Activated CD8-positive, alpha-beta T cell treated with anti-CD3 and anti-CD28 coated beads for 36 hours (primary cell): ENCODE results near the gene GRID2. TPM values are rescaled to one million over a fixed set of nuclear protein-coding genes. Genes with fewer than 3 reads are reported as not detected.

Experiments
- ATAC-seq: fragments of 200-7000 bp; cut with Tn5 transposase; one replicate; pipeline ENCODE4 v1.10.0; 2021; ENCODE audit warnings: mild to moderate bottlenecking, moderate library complexity
- CTCF ChIA-PET: fragments of 350-600 bp; sonication (Branson Sonifier 250); formaldehyde crosslinking; loops from one replicate; lab custom pipeline; 2021; ENCODE audit warnings: antibody characterized with exemption; lab: Charles Lee
- POLR2A ChIA-PET: fragments of 350-600 bp; sonication (Branson Sonifier 250); formaldehyde crosslinking; loops from one replicate; lab custom pipeline; 2021; ENCODE audit warnings: antibody characterized with exemption; lab: Charles Lee
- DNase-seq: peaks from one replicate; pipeline ENCODE4 v3.0.0-alpha.2; 2020
- H3K27ac Mint-ChIP-seq: one replicate; pipeline ENCODE4 v1.8.0; 2021; ENCODE audit warnings: mild to moderate bottlenecking, mixed read lengths
- H3K27me3 Mint-ChIP-seq: one replicate; pipeline ENCODE4 v1.8.0; 2021; ENCODE audit warnings: mixed read lengths
- H3K36me3 Mint-ChIP-seq: one replicate; pipeline ENCODE4 v1.8.0; 2021; ENCODE audit warnings: low read depth, mixed read lengths
- H3K4me1 Mint-ChIP-seq: one replicate; pipeline ENCODE4 v1.8.0; 2021; ENCODE audit warnings: low read depth, mixed read lengths
- H3K4me3 Mint-ChIP-seq: one replicate; pipeline ENCODE4 v1.8.0; 2021; ENCODE audit warnings: mild to moderate bottlenecking, moderate library complexity, mixed read lengths
- H3K9me3 Mint-ChIP-seq: one replicate; pipeline ENCODE4 v1.8.0; 2021; ENCODE audit warnings: mixed read lengths
- intact Hi-C: fragments of 100-400 bp; cut with micrococcal nuclease; formaldehyde crosslinking; loops from one replicate; pipeline ENCODE4 v1.10.0; 2022
- total RNA-seq, 2 experiments: library from RNA; stranded (reverse); gene quantifications; one replicate each; pipeline ENCODE4 v1.2.3, GENCODE V29; 2021
- TF ChIP-seq, protein P1 (sequence below): fragments of 200-600 bp; IDR thresholded peaks from one replicate; pipeline ENCODE4 v1.8.0; 2022; ENCODE audit warnings: antibody characterized with exemption, mild to moderate bottlenecking

The GRID2 gene
- total RNA-seq, 2 experiments from 2014 or later = not detected

GRCh38 chr4:92825791-92826190 lies 522.0 kb downstream of the GRID2 start:
- CTCF ChIA-PET = no interaction called here
- no peak overlapping the region for H3K27ac Mint-ChIP-seq

DNA sequence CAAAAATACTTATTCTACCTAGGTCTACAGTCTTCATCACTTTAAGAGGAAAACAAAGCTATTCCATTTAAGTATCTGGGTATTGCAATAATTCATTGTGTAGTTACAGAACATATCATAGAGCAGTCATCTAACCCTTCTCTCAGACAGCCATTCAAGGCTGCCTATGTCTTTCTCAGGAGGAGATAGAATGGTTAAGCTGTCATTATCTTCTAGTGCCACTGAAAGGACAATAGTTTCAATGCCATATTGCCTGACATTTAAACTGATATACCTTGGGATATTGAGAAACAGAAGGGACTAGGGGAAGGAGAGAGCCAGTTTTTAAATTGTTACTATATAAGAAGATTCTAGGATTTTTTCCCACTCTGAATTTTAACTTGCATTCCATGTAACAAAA lies 527.0 kb downstream of the GRID2 start:
- intact Hi-C loops = no loop called here
- TF ChIP-seq, protein P1, sequence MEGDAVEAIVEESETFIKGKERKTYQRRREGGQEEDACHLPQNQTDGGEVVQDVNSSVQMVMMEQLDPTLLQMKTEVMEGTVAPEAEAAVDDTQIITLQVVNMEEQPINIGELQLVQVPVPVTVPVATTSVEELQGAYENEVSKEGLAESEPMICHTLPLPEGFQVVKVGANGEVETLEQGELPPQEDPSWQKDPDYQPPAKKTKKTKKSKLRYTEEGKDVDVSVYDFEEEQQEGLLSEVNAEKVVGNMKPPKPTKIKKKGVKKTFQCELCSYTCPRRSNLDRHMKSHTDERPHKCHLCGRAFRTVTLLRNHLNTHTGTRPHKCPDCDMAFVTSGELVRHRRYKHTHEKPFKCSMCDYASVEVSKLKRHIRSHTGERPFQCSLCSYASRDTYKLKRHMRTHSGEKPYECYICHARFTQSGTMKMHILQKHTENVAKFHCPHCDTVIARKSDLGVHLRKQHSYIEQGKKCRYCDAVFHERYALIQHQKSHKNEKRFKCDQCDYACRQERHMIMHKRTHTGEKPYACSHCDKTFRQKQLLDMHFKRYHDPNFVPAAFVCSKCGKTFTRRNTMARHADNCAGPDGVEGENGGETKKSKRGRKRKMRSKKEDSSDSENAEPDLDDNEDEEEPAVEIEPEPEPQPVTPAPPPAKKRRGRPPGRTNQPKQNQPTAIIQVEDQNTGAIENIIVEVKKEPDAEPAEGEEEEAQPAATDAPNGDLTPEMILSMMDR = no peak
- H3K9me3 Mint-ChIP-seq = peaks cover 6% of the 10 kb centered on the region

More at GRCh38 chr4:92825791-92826190, 522.0 kb downstream of the GRID2 start:
- TF ChIP-seq, protein P1 = no peak
- POLR2A ChIA-PET = no interaction called here
- ATAC-seq (no peak), DNase-seq (no peak)
- H3K9me3 Mint-ChIP-seq = peaks cover 5% of the 10 kb centered on the region
- intact Hi-C loops = no loop called here
- H3K4me1 Mint-ChIP-seq = no peaks in the 10 kb centered on the region
- no peak overlapping the region for H3K4me3 Mint-ChIP-seq
- H3K27me3 Mint-ChIP-seq = no peaks in the 10 kb centered on the region
- H3K36me3 Mint-ChIP-seq = no peaks in the 10 kb centered on the region

GRCh38 chr4:92840880-92841279 lies 537.1 kb downstream of the GRID2 start:
- H3K36me3 Mint-ChIP-seq = no peaks in the 10 kb centered on the region

More for the DNA sequence above, 527.0 kb downstream of the GRID2 start:
- H3K4me3 Mint-ChIP-seq = no peak overlapping the region
- no peaks in the 10 kb centered on the region for H3K27me3 Mint-ChIP-seq
- DNase-seq = no peak
- H3K27ac Mint-ChIP-seq = no peak overlapping the region
- POLR2A ChIA-PET = no interaction called here
- H3K4me1 Mint-ChIP-seq = no peaks in the 10 kb centered on the region
- CTCF ChIA-PET = no interaction called here
- ATAC-seq = no peak
- H3K36me3 Mint-ChIP-seq = no peaks in the 10 kb centered on the region

DNA sequence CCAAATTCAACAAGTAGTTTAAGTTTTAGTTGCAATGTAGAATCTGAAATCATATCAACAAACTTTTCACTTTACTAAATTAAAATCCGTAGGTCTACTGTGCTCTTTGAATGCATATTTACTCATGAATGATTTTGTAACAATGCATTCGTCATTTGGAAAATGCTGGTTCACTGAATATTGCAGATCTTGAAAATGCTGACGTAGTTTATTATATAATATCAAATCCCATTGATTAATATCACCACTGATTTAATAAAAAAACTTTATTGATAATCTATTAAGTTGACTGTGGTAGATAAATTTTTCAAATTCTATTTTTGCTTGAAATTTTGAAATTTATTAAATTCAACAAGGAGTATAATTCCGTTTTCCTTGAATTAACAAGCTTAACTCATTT lies 540.0 kb downstream of the GRID2 start:
- H3K36me3 Mint-ChIP-seq = no peaks in the 10 kb centered on the region
- no peak for ATAC-seq
- no peaks in the 10 kb centered on the region for H3K4me1 Mint-ChIP-seq
- no peak overlapping the region for H3K4me3 Mint-ChIP-seq
- peaks cover 6% of the 10 kb centered on the region for H3K9me3 Mint-ChIP-seq
- ChIA-PET POLR2A (no interaction called here), CTCF (no interaction called here)
- DNase-seq = no peak
- intact Hi-C loops = no loop called here
- H3K27ac Mint-ChIP-seq = no peak overlapping the region
- no peaks in the 10 kb centered on the region for H3K27me3 Mint-ChIP-seq
- TF ChIP-seq, protein P1 = no peak

More at GRCh38 chr4:92840880-92841279, 537.1 kb downstream of the GRID2 start:
- DNase-seq (no peak), ATAC-seq (no peak)
- Mint-ChIP-seq H3K27ac (no peak overlapping the region), H3K9me3 (peaks cover 2% of the 10 kb centered on the region), H3K27me3 (no peaks in the 10 kb centered on the region), H3K4me3 (no peak overlapping the region), H3K4me1 (no peaks in the 10 kb centered on the region)
- TF ChIP-seq, protein P1 = no peak
- intact Hi-C loops = no loop called here
- ChIA-PET CTCF (no interaction called here), POLR2A (no interaction called here)

GRCh38 chr4:92847026-92847425 lies 543.3 kb downstream of the GRID2 start:
- Mint-ChIP-seq H3K9me3 (peaks cover 5% of the 10 kb centered on the region), H3K4me1 (no peaks in the 10 kb centered on the region), H3K4me3 (no peak overlapping the region), H3K27ac (no peak overlapping the region), H3K27me3 (no peaks in the 10 kb centered on the region), H3K36me3 (no peaks in the 10 kb centered on the region)
- DNase-seq (no peak), ATAC-seq (no peak)
- TF ChIP-seq, protein P1 = no peak
- CTCF ChIA-PET = no interaction called here
- intact Hi-C loops = no loop called here
- POLR2A ChIA-PET = no interaction called here
